ENCODE results near the gene RNU2-63P.
A peak's percentile ranks its signal among the peaks of the same experiment; 100 is the strongest.
"Not testable (repeated sequence)": the region's sequence is repeated elsewhere in the genome, so short reads cannot be mapped to it uniquely, and the experiment has no call there.

RNU2-63P gene
- total RNA-seq, result 0.18 to 1.9 (median 1.5) reads per million in 4 experiments

DNA sequence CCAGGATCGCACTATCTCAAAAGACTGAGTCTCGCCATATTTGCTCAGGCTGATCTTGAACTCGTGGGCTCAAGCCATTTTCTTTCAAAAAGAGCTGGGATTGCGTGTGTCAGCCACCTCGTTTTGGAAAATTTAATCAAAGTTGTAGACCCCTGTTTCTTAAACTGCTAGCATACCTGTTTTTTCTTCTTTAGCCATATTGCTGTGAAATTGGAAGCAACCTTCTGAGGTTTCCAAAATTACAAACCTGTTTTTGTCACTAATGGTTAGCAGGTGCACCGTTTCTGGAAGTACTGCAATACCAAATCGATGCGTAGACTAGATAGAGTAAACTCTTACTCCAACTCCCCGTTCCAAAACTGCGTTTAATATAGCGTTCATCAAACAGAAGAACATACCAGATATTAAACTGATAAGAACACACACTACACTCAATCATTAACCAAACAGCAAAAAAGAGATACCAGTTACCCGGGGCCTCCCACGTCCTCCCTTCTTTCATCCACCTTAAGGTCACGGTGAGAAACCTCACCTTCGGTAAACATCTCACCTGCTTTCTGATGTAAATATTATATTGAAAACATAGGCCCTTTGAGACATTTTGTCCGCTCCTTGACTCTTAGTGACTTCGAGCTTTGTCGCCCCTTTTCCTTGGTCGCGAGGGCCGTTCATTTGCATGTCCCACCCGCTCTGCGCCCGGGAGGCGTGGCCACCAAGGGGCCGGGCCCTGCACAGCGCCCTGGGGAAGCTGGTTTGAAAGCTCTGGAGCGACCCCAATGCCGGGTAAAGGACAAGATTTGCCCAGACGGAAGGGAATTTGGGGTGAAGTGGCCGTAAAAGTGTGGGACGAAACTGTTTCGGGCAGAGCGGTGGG is at the start of gene RNU2-63P:
TSS of gene RNU2-63P (minus strand) at position 462 of the 874 bp plus-strand sequence.
- peak; percentile 56 for DNase-seq

- no peak for DNase-seq
These were observed 44.9 kb upstream of the RNU2-63P start for GRCh38 chr2:88061295-88061694.

DNA sequence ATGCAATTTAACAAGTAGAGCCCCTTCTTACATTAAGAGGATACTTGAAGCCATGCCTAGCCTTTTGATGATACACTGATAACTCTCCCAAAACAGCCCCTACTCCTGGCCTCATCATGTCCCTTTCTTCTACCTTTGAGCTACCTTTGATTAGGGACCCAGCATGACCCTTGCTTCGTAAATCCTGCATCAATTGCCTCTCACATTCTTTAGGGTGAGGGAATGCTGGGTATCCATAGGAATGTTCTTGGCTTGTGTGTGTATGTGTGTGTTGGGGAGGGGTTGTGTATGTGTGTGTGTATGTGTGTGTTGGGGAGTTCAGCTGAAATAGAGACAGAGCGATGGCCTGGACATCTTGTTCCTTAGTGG is 44.5 kb upstream of the RNU2-63P start:
- DNase-seq, result no peak

DNA sequence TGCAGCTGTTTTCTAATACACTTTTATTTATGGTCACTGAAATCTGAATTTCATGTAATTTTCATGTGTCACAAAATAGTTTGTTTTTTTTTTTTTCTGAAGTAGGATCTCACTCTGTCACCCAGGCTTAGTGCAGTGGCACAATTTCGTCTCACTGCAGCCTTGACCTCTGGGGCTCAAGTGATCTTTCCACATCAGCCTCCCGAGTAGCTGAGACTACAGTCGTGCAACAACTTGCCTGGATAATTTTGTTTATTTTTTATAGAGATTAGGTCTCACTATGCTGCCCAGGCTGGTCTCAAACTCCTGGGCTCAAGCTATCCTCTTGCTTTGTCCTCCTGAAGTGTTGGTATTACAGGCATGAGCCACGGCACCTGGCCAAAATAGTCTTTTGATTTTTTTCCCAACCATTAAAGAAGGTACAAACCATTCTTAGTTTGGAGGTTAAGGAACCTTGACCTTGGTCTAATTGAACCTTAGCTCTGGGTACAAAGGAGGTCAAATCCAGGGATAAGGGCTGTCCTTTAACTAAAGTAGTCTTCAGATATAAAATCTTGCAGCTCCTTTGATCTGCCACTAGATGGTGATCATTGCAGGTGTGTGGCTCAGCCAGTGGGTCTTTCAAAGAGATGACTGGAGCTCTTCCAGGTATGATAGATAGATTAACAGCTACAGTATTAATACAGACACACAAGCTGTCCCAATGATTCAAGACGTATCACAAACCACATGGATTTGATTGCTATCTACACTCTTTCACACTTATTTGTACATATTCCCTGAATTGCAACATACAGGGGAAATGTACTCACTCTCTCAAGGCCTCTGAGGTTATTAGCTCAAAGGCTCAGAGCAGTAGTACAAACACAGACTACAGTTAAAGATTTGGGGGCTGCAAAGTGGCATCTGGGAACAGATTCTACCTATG is 43.9 kb upstream of the RNU2-63P start:
- no peak for DNase-seq

DNA sequence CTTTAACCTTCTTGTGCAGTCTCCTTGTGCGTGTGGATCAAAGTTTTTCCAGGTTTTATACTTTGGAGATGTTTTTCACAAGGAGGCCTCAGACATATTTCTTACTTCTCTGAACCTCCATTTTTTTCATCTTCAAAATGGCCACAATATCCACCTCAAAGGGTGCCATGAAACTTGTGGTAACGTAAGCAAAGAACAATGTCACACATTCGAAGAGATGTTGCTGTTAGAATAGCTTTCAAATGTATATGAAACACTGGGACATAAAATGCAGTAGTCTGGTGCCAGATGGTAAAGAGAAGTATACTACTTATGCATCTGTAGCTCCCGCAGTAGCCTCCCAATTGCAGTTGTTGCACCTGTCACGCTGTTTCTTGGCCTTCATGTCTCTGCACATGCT is 41.8 kb upstream of the RNU2-63P start:
- no peak for DNase-seq

DNA sequence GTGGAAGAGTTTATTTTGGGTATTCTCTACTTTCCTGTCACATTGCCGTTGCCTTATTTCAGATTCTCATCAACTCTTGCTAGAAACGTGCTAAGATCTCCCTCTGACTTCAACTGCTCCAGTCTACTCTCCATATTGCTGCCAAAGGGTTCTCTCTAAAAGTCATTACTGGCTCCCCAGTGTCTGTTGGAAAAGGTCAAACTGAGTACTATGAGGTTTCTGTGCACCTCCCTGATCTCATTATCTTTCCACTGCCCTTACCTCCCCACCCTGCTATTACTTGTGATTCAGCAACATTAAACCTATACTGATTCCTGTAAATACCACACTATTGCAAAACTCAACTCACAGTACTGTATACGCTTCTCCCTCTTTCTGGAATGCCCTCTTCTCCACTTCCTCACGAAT is 41.1 kb upstream of the RNU2-63P start:
- DNase-seq, result no peak

DNA sequence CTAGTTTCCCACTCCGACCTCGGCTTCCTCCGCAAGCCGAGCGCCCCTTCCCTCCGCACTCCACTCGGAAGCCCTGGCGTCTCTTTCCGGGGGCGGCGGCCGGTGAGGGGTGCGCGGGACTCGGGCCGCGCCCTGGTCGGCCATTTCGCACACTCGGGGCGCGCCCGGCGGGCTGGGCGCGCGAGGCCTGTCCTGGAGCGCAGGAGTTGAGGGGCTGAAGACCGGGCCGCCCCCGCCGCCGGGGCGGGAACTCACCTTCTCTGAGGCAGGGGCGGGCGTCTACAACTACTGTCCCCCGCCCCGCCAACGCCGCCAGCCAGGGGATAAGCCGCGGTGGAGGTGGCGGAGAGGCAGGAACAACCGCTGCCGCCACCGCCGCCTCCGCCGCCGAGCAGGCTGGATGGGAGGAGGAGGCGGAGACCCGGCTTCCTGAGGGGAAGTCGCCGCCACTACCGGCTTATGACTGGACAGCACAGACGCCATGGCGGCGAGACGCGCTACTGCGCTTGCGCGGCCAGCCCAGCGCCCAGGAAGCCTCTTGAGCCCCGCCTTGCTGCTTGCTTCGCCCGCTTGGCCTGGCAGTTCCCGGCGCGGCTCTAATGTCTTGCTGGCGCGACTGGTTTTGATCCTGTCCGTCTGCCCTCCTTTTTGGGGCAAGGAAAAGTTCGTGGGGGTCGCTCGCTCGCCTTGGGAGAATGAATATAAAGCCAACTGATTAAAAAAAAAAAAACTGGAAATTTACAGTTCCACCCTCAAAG is 39.2 kb upstream of the RNU2-63P start, which contains the start of gene KRCC1:
TSS of gene KRCC1 (minus strand) at position 413 of the 758 bp plus-strand sequence. CDS start 27,220 bp downstream, outside the sequence.
- peak; percentile 86 for DNase-seq

GRCh38 chr2:88054782-88055370 is 38.5 kb upstream of the RNU2-63P start:
- DNase-seq, result no peak

- no peak for DNase-seq
These were observed 37.8 kb upstream of the RNU2-63P start for GRCh38 chr2:88053934-88054781.

- DNase-seq, result no peak
These were observed 36.9 kb upstream of the RNU2-63P start for GRCh38 chr2:88053296-88053695.

DNA sequence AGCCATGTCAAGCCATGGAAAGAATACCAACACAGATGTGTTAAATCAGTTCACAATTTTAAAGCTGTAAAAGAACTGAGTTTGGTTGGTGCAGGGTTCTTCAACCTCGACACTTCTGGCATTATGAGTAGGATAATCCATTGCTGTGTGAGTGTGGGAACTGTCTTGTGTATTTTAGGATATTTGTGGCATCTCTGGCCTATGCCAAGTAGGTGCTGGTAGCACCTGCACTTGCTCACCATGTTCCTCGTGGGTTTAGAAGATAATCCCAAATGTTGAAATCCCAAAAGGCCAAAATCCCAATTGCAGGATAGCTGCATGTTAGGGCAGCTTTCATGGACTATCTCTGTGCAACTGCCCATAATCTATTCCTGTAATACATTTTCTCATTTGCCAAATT is 35.4 kb upstream of the RNU2-63P start:
- no peak for DNase-seq

DNA sequence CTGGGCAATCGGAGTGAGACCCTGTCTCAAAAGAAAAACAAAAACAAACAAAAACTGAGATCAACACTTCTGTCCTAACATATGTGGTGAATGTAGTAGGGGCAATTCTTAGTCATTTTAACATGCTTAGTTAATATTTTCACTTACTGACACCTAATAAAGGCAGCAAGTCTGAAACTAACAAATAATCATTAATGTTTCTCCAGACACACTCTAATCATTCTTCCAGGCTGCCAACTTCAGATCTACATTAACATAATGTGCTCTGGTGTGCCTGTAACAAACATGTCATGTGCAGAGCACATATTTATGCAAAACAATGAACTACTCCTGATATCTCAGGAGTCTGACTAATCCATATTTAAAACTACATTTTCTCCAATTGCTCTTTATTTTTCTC is 33.3 kb upstream of the RNU2-63P start:
- DNase-seq, result no peak

DNA sequence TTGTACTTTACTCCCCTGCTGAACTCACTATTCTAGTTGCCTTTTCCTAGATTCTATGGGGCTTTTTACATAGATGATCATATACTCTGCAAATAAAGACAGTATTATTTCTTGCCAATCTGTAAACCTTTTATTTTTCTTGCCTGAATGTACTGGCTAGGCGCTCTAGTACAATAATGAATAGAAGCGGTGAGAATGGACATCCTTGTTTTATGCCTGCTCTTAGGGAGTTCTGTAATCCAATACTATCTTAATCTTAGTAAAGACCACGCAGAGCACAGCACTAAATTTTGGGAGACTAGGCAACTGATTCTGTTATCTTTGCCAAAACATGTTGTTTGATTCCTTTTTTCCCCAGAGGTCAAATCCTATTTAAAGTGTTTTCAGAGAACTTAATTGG is 32.2 kb upstream of the RNU2-63P start:
- DNase-seq, result no peak

DNA sequence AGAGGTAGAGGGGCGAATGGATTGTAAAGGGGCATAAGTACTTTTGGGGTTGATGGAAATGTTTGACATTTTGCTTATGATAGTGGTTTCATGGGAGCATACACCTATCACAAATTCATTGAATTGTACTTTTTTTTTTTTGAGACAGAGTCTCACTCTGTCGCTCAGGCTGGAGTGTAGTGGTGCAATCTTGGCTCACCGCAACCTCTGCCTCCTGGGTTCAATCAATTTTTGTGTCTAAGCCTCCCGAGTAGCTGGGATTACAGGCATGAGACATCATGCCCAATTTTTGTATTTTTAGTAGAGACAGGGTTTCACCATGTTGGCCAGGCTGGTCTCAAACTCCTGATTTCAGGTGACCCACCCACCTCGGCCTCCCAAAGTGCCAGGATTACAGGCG is 29.2 kb upstream of the RNU2-63P start:
- not testable (repeated sequence) for DNase-seq

GRCh38 chr2:88042476-88042875 is 26.1 kb upstream of the RNU2-63P start:
- DNase-seq, result no peak

- no peak for DNase-seq
These were observed 22.1 kb upstream of the RNU2-63P start for GRCh38 chr2:88038263-88039105.

GRCh38 chr2:88036606-88037005 is 20.3 kb upstream of the RNU2-63P start:
- DNase-seq, result no peak

DNA sequence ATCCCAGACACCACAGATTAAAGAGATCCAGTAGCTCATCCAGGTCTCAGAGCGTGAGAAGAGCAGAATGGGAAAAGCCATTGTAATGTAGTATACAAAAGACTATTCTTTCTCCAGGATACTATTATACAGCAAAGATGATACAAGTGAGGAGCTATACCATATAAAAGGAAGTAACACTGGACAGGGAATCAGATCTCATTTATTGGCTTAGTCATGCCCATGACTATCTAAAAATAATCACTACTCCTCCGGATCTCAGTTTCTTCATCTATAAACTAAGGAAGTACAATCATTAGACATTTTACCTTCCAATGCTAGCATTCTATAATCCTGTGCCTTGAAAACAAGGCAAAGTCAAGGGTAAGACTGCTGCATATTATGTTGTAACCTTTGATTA is 19.8 kb upstream of the RNU2-63P start:
- no peak for DNase-seq

DNA sequence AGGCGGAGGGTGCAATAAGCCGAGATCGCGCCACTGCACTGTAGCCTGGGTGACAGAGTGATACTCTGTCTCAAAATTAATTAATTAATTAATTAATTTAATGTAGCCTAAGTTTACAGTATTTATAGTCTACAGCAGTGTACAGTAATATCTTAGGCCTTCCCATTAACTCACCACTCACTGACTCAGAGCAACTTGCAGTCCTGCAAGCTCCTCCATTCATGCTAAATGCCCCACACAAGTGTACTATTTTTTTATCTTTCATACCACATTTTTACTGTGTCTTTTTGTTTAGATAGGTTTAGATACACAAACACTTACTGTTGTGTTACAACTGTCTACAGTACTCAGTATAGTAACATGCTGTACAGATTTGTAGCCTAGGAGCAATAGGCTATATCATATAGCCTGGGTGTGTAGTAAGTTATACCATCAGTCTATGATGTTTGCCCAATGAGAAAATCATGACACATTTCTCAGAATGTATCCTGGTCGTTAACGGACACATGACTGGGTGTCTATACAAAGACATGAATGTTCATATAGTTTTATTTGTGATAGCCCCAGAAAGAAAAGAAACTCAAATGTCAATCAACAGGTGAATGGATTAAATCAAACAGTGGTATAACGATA is 15.8 kb upstream of the RNU2-63P start:
- no peak for DNase-seq

GRCh38 chr2:88028931-88029330 is 12.6 kb upstream of the RNU2-63P start:
- DNase-seq, result no peak
